Measurements from ENCODE around the gene DUSP22. TPM values are rescaled to one million over a fixed set of nuclear protein-coding genes. Genes with fewer than 3 reads are reported as not detected.

Gene DUSP22
- total RNA-seq, 1 donor from 2014 or later = 61.2 TPM

- TF ChIP-seq CTCF (IDR thresholded peaks at IDR 0.05) = no peak
- ATAC-seq (no peak), DNase-seq (peak; percentile 60)
- H3K27ac ChIP-seq = no peak overlapping the region
- H3K4me3 ChIP-seq = no peak overlapping the region
- intact Hi-C loops (cut with DNase I) = no loop called here
- peaks cover 16% of the 10 kb centered on the region for H3K4me1 ChIP-seq
- no peaks in the 10 kb centered on the region for H3K36me3 ChIP-seq
- H3K27me3 ChIP-seq = no peaks in the 10 kb centered on the region
- no peaks in the 10 kb centered on the region for H3K9me3 ChIP-seq
These were observed 48.1 kb downstream of the DUSP22 start for GRCh38 chr6:340186-340955.

- intact Hi-C loops (cut with DNase I) = no loop called here
- H3K4me3 ChIP-seq = no peak overlapping the region
- H3K27me3 ChIP-seq = no peaks in the 10 kb centered on the region
- no peak overlapping the region for H3K27ac ChIP-seq
- TF ChIP-seq CTCF (IDR thresholded peaks at IDR 0.05) = no peak
- no peaks in the 10 kb centered on the region for H3K36me3 ChIP-seq
- no peaks in the 10 kb centered on the region for H3K9me3 ChIP-seq
- H3K4me1 ChIP-seq = peaks cover 16% of the 10 kb centered on the region
- ATAC-seq = peak; percentile 68
- peak; percentile 78 for DNase-seq
These were observed 48.9 kb downstream of the DUSP22 start for GRCh38 chr6:340991-341827.

- Histone ChIP-seq H3K9me3 (no peaks in the 10 kb centered on the region), H3K27ac (no peak overlapping the region), H3K4me1 (peaks cover 7% of the 10 kb centered on the region), H3K27me3 (no peaks in the 10 kb centered on the region), H3K36me3 (no peaks in the 10 kb centered on the region), H3K4me3 (no peak overlapping the region)
- ATAC-seq = no peak
- intact Hi-C loops (cut with DNase I) = no loop called here
- peak; percentile 67 for DNase-seq
- TF ChIP-seq CTCF (IDR thresholded peaks at IDR 0.05) = no peak
These were observed 49.9 kb downstream of the DUSP22 start for GRCh38 chr6:341914-342831.

GRCh38 chr6:342832-343179 is 50.5 kb downstream of the DUSP22 start:
- Histone ChIP-seq H3K36me3 (peaks cover 5% of the 10 kb centered on the region), H3K27me3 (no peaks in the 10 kb centered on the region), H3K9me3 (no peaks in the 10 kb centered on the region), H3K27ac (no peak overlapping the region), H3K4me3 (no peak overlapping the region), H3K4me1 (peaks cover under 1% of the 10 kb centered on the region)
- no peak for TF ChIP-seq CTCF (IDR thresholded peaks at IDR 0.05)
- DNase-seq (peak; percentile 66), ATAC-seq (no peak)
- intact Hi-C loops (cut with DNase I) = no loop called here

- Histone ChIP-seq H3K27me3 (no peaks in the 10 kb centered on the region), H3K4me1 (no peaks in the 10 kb centered on the region), H3K36me3 (peaks cover 10% of the 10 kb centered on the region), H3K9me3 (no peaks in the 10 kb centered on the region), H3K4me3 (no peak overlapping the region), H3K27ac (no peak overlapping the region)
- ATAC-seq (no peak), DNase-seq (peak; percentile 64)
- intact Hi-C loops (cut with DNase I) = no loop called here
- no peak for TF ChIP-seq CTCF (IDR thresholded peaks at IDR 0.05)
These were observed 51.1 kb downstream of the DUSP22 start for GRCh38 chr6:343226-343935.
